Measurements from ENCODE around the gene ACOX1.

ACOX1 gene

GRCh38 chr17:75898791-75899190 is 80.2 kb downstream of the ACOX1 start:
- no peak overlapping the region for H3K4me3 ChIP-seq (ENCODE audit: low read depth, low read length)
- TF ChIP-seq, protein P1, sequence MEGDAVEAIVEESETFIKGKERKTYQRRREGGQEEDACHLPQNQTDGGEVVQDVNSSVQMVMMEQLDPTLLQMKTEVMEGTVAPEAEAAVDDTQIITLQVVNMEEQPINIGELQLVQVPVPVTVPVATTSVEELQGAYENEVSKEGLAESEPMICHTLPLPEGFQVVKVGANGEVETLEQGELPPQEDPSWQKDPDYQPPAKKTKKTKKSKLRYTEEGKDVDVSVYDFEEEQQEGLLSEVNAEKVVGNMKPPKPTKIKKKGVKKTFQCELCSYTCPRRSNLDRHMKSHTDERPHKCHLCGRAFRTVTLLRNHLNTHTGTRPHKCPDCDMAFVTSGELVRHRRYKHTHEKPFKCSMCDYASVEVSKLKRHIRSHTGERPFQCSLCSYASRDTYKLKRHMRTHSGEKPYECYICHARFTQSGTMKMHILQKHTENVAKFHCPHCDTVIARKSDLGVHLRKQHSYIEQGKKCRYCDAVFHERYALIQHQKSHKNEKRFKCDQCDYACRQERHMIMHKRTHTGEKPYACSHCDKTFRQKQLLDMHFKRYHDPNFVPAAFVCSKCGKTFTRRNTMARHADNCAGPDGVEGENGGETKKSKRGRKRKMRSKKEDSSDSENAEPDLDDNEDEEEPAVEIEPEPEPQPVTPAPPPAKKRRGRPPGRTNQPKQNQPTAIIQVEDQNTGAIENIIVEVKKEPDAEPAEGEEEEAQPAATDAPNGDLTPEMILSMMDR (IDR thresholded peaks at IDR 0.05; ENCODE audit: low read depth, low read length, missing control alignments) = no peak
- DNase-seq (ENCODE audit: low read depth) = no peak
- in situ Hi-C loops (cut with HindIII; ENCODE audit: low sequenced_read_pairs) = no loop called here

GRCh38 chr17:75898065-75898464 is 80.9 kb downstream of the ACOX1 start:
- no peak overlapping the region for H3K4me3 ChIP-seq (ENCODE audit: low read depth, low read length)
- TF ChIP-seq, protein P1 (IDR thresholded peaks at IDR 0.05; ENCODE audit: low read depth, low read length, missing control alignments) = no peak
- in situ Hi-C loops (cut with HindIII; ENCODE audit: low sequenced_read_pairs) = no loop called here
- no peak for DNase-seq (ENCODE audit: low read depth)

- peak overlapping the region; percentile 61 for H3K4me3 ChIP-seq (ENCODE audit: low read depth, low read length)
- no peak for DNase-seq (ENCODE audit: low read depth)
- in situ Hi-C loops (cut with HindIII; ENCODE audit: low sequenced_read_pairs) = no loop called here
- TF ChIP-seq, protein P1 (IDR thresholded peaks at IDR 0.05; ENCODE audit: low read depth, low read length, missing control alignments) = no peak
Measured at GRCh38 chr17:75897160-75898019, 81.6 kb downstream of the ACOX1 start.

GRCh38 chr17:75896415-75897159 is 82.4 kb downstream of the ACOX1 start, which contains the start of gene TRIM65:
TSS of gene TRIM65 (minus strand) at chr17:75896951. CDS start at chr17:75896937, 14 bp downstream.
- DNase-seq (ENCODE audit: low read depth) = no peak
- peak within 1 kb of the TSS; percentile 61 for H3K4me3 ChIP-seq (ENCODE audit: low read depth, low read length)
- TF ChIP-seq, protein P1 (IDR thresholded peaks at IDR 0.05; ENCODE audit: low read depth, low read length, missing control alignments) = no peak
- in situ Hi-C loops (cut with HindIII; ENCODE audit: low sequenced_read_pairs) = no loop called here

DNA sequence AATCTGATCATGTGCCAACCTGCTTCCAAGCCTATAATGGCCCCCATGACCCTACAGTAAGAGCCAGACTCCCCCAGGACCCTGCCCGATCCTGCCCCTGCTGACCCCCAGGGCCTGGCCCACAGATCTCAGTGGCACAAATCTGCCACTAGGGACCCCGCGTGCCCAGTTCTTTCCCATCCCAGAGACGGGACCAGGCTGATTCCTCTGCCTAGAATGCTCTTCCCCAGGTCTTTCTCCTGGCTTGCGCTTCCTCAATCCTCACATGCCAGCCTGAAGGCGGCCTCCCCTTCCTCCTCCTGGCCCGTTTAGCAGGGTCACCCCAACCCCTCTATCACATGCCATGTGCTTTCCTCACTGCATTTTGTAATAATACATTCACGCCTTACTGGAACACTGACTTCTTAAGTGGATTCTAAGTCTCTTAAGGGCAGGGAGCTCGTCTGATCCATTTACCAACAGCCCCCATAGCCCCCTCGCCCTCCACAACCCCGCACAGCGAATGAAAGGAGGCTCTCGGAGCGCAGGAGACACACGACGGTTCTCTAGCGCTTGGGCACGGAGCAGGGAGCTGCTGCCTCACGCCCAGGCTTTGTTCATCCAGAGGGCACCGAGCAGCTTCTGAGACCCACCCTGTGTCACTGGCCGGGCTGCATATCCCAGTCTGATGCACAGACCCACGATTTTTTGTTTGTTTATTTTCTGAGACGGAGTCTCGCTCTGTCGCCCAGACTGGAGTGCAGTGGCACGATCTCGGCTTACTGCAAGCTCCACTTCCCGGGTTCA is 83.4 kb downstream of the ACOX1 start:
- no peak for DNase-seq (ENCODE audit: low read depth)
- in situ Hi-C loops (cut with HindIII; ENCODE audit: low sequenced_read_pairs) = no loop called here
- TF ChIP-seq, protein P1 (IDR thresholded peaks at IDR 0.05; ENCODE audit: low read depth, low read length, missing control alignments) = peak; percentile 45
- peak overlapping the region; percentile 61 for H3K4me3 ChIP-seq (ENCODE audit: low read depth, low read length)

All from astrocyte of the cerebellum (primary cell).